ENCODE measurements around the gene ARX.
A peak's percentile ranks its signal among the peaks of the same experiment; 100 is the strongest.

Gene ARX

DNA sequence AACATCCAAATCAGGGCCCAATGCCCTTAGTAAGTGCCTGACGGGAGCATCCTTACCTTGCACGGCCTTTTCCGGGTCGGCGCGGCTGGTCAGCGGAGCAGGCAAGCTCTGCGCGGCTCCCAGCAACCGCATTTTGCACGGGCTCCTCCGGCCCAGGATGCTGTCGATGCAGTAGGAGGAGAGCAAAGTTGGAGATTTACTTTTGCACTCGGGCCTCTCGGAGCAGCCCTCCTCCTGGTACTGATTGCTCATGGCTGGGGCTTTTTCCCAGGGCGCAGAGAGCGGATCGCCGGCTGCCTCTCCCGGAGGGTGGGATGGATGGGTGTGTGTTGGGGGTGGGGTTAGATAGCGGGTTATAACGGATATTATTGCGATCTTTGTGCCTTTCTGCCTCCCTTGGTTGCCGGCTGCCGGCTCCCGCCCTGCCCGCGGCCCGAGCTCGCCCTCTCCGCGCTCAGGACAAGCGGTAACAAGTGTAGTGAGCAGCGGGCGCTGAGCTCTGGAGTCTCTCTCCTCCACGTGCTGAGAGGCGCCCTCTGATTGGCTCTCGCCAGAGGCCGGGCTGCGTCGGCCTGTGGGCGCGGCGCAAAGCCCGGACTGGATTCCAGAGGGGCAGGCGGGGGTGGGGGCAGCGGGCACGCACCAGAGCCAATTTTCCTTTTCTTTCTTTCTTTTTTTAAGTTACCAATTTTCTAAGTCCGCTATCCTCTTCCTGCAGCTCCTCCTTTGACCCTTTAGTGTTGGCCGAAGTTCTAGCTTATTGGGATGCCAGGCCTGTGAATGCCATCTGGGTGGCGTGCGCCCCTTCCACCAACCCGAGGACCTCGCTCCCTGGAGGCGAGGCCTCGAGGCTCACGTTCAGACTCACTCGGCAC lies at the start of gene ARX:
Gene ARX, minus strand, starts transcription at position 480 of the 875 bp plus-strand sequence. Its CDS starts 228 bp downstream, at position 252.
- DNase-seq (ENCODE audit: low spot score) = peak; percentile 94

DNA sequence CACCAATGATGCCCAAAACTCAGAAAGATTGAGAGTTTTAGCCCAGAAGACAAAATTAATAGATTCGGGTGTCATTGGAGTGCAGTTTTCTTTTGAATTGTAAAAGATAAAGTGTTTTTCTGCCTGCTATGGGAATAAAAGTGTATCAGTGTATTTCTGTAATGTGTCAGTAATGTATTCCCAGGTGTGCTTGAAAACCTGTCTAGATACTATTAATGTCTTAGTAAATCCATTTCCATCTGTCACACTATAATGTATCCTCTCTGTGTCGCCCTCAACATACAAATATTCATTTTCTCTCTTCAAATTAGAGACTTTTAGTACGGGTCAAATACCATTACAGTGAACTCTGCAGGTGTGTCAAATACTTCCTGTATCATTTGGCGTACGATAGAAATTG lies 43.5 kb upstream of the ARX start:
- DNase-seq (ENCODE audit: low spot score) = no peak

DNA sequence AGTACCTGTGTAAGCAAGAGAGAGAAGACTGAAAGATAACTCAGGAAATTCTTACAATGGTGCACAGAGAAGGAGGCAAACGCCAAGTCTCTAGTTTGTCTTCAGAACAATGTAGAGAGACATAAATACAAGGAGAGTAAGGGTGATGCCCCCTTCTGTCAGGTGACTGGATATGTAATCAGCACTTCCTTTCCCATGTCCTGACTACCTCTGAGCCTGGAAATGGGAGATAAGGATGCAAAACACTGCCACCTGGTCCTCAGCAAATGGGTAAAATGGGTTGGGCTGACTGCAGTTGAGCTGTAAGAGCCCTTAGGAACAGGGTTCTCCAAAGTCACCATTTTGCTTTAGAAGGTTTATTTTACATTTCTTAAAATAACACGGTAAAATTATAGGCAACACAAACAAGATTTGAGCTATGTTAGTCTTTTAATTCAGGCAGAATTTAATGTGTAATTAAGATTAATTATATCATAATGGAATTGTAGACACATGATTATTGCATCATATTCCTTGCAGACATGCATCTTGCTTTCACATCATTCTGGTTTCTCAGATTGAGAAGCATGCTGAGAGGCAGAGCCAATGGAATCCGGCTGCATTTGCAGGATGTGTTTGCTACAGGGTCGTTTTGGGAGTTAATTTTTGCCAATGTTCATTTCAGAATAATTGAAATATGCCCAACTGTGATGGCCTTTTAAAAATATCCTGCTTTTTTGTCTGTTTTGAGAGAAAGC lies 37.2 kb upstream of the ARX start:
- no peak for DNase-seq (ENCODE audit: low spot score)

GRCh38 chrX:25049971-25050370 lies 34.2 kb upstream of the ARX start:
- no peak for DNase-seq (ENCODE audit: low spot score)

GRCh38 chrX:25049357-25049756 lies 33.6 kb upstream of the ARX start:
- DNase-seq (ENCODE audit: low spot score) = no peak

DNA sequence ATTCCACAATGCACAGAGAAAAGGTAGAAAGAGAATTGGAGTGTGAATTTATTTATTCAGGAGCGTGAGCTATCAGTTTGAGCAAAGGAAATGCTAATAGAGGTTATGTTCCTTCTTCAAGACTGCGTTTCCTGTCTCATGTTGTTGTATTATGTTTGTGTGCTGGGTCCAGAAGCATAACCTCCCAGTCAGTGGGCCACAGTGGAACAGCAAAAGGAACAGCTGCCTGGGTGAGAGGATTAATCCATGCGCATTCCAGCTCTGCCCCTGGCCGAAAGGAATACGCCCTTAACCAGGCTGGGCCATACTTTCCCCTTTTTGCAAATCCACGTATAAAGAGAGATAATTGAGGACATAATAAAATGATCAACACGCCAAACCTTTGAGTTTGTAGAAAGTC lies 32.4 kb upstream of the ARX start:
- DNase-seq (ENCODE audit: low spot score) = no peak

GRCh38 chrX:25043192-25043591 lies 27.4 kb upstream of the ARX start:
- DNase-seq (ENCODE audit: low spot score) = no peak

DNA sequence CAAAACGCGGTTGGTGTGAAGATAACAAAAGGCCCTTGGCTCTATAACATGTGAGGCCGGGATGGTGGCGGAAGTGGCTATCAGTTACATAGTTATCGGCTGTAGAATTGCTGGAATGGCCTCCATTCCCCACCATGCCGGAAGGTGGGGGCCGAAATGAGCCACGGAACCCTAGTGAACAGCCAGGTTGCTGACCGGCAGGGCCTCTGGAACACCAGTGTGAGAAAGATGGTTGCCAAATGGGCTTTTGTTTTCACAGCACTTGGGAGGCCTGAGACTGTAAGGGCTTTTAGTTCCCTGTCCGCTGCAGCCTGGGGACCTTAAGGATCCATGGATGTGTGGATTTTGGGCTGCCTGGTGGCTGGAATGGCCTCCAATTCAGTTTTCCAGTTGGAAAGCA lies 23.3 kb upstream of the ARX start:
- no peak for DNase-seq (ENCODE audit: low spot score)

DNA sequence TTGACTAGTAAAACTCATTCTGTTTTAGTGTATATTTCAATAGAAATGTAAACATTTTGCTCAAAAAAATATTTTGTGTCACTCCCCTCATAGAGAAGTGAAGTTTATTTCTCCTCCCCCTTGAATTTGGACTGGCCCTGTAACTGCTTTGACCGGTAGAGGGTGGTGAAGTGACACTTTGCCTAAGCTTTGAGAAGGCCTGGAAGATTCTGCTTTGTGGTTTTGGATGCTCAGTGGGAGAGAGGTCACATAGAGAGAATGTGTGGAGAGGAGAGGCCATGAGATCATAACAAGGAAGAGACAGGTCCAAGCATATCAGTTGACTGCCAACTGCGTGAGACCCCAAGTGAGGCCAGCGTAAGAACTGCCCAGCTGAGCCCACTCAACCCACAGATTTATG lies 19.1 kb upstream of the ARX start:
- no peak for DNase-seq (ENCODE audit: low spot score)

GRCh38 chrX:25029288-25029825 lies 13.6 kb upstream of the ARX start:
- DNase-seq (ENCODE audit: low spot score) = no peak

GRCh38 chrX:25028726-25029125 lies 13.0 kb upstream of the ARX start:
- no peak for DNase-seq (ENCODE audit: low spot score)

DNA sequence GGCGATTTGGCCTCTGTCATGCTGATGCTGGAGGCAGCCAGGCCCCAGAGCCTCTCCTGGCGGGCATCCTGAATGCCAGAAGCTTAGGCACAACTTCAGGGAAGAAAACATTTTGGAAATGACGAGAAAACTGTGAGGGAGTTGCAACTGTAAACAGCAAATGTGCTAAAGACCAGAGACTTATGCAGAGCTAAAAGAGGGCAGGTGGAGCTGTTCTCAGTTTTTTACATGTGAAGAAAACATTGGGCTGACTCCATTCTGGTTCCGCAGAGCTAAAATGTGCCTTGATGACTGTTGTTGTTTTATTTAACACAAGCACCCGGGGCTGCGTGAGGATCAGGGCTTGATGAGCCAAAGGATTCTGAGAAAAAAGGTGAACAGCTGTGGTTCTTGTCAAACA lies 10.8 kb upstream of the ARX start:
- DNase-seq (ENCODE audit: low spot score) = no peak

GRCh38 chrX:25025615-25026014 lies 9.8 kb upstream of the ARX start:
- no peak for DNase-seq (ENCODE audit: low spot score)

GRCh38 chrX:25023908-25024307 lies 8.1 kb upstream of the ARX start:
- DNase-seq (ENCODE audit: low spot score) = no peak

DNA sequence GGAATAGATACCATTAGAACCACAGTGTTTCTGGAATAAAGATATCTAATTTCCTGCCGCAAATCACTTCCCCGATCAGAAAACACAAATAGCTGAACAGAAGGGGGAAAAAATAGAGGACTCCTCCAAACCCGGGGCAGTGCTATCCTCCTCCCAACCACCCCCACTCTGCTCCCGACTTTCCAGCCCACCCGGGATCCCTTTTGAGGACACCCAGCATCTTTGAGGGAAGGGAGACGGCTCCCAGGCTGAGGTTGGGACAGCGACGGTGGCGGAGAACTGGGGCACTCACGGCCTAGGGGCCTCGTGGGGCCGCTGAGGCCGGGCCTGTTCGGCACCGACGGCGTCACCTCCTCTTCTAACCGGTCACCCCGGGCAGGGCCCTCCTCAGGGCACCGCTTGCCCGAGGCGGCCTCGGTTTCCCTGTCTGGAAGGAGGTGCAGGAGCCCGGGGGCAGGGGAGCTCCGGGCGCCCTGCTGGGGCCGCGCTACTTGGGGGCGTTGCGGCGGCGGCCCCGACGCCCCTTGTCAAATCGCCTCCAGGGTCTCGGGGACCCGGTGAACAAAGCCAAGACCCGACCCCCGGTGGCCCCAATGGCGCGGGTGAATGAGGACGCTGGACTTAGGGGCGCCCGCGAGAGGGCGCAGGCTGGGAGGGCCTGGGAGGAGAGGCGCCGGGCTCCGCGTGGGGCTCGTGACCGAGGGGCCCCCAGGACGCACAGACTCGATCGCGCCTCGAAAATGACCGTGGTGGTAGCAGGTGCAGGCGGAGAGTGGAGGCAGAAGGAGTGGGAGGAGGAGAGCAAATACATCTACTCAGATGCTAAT lies 6.9 kb upstream of the ARX start:
- DNase-seq (ENCODE audit: low spot score) = no peak

DNA sequence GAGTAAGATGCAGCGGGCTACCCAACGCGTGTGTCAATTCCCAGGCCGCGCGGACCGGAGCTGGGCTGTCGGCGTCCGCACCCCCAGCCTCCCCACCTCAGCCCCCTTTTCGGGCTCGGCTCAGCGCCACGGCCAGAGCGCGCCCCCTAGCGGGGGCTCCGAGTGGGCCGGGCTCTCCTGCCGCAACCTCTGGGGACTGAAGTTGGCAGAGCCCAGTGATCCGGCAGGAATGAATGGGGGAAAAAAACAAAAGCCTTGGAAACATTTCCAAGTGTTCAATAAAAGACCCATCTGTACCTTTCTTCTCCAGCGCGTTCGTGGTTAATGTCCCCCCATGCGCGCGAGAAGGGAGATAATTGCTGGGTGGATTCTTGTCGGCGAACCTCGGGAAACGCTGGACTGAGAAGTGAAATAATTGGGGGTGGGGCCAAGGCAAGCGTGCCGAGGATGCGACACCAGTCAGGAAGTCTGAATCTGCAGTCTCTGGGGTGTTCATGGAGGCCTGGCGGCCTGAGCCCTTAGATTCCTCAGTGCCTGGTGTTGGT lies 5.2 kb upstream of the ARX start:
- DNase-seq (ENCODE audit: low spot score) = peak; percentile 91

DNA sequence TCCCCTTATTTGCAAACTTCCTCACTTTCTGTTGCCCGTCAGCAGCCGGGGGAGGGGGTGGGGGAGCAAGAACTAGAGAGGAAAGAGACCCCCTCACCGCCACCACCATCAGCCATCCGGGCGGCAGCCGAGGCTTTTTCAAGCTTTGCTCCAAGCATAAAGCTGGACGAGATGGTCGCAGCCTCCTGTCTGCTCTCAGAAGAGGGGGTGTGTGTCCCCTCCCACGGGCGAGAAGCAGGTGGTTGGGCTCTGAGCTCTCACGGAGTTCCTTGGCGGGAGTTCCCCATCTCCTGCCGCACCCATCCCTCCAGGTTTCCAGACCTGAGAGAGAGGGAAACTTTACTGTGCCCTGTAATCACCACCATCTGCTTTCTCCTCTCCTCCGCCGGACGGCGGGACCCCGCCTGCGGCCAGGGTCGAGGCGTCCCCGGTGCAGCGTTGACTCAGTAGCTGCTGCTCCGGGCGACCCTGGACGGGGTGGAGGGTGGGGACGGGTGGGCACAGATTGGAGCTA lies 4.7 kb upstream of the ARX start:
- DNase-seq (ENCODE audit: low spot score) = peak; percentile 63

GRCh38 chrX:25019707-25020390 lies 4.1 kb upstream of the ARX start:
- DNase-seq (ENCODE audit: low spot score) = no peak

DNA sequence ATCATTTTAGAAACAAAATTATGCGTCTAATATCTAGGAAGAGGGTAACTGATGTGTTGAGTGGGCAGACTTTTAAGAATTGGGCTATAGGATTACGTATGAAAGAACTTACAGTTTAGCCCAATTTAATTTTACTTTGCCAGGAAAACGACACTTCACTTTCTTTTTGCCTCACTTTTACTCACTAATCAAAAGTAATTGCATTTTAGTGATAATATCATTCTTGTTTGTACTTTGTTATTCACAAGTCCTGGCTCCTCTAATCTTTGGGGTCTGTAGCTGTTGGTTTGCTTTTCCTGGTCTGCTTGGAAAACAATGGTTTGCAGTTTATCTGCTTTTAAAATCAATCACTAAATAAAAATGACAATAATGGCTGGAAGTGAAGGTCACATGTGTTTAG lies 2.9 kb upstream of the ARX start:
- no peak for DNase-seq (ENCODE audit: low spot score)

DNA sequence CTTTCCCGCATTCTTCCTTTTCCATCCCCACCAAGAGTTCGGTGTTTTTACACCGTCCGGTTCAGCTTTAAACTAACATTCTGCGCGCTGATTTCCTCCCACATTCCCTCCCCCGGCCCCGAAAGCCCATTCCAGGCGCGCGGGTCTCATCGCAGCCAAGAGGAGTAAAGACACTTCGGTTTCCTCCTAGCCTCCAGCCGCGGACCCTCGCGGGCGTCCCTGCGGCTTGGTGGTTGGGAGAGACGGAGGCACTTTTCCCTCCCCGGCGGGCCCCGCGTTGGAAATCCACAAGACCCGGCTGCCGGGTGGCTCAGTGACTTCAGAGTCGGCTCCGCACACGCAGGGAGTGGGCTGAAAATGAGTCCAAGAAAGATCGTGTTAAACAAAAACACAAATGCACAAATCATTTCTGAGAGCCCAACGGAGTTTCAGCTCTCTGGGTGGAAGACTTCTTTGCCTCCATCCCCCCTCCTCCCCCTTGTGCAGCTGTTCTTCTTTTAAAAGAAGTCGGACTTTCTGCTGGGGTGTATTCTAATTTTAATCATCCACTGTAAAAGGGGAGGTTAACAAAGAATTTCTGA lies 2.0 kb upstream of the ARX start:
- no peak for DNase-seq (ENCODE audit: low spot score)

Measured in ecto neural progenitor cell (in vitro differentiated cells).